GM12891 (cell line): Measurements from ENCODE around the gene SORL1.

Source experiments
- POLR2A ChIP-seq: IDR thresholded peaks from 2 replicates; pipeline ENCODE4 v1.6.1; 2011; ENCODE audit warnings: low read depth, low read length, control low read depth
- POLR2AphosphoS5 ChIP-seq: IDR thresholded peaks from 2 replicates; pipeline ENCODE4 v1.6.1; 2011; ENCODE audit warnings: low read depth, low read length, control low read depth
- POU2F2 ChIP-seq: IDR thresholded peaks from 2 replicates; pipeline ENCODE4 v1.6.1; 2011; ENCODE audit warnings: low read depth, mild to moderate bottlenecking, control low read depth, low read length, moderate library complexity
- SPI1 ChIP-seq: IDR thresholded peaks from 2 replicates; pipeline ENCODE4 v1.6.1; 2011; ENCODE audit warnings: low read depth, low read length, control low read depth
- TAF1 ChIP-seq: IDR thresholded peaks from 2 replicates; pipeline ENCODE4 v1.6.1; 2011; ENCODE audit warnings: low read depth, low read length, control low read depth

GRCh38 chr11:121483805-121484480 lies 31.8 kb downstream of the SORL1 start:
- TF ChIP-seq POLR2A (no peak; the same call in 1 of the 2 replicates), TAF1 (no peak), POLR2AphosphoS5 (no peak), SPI1 (no peak), POU2F2 (no peak)
